Activated CD4-positive, alpha-beta T cell treated with anti-CD3 and anti-CD28 coated beads for 4 hours (primary cell): ENCODE data around the gene CADM2.

ENCODE experiments used
- DNase-seq, 2 donors: peaks; one replicate each; pipeline ENCODE4 v3.0.0-alpha.2; 2020

The CADM2 gene

GRCh38 chr3:85208650-85209049 is 249.9 kb downstream of the CADM2 start:
- DNase-seq: no peak

DNA sequence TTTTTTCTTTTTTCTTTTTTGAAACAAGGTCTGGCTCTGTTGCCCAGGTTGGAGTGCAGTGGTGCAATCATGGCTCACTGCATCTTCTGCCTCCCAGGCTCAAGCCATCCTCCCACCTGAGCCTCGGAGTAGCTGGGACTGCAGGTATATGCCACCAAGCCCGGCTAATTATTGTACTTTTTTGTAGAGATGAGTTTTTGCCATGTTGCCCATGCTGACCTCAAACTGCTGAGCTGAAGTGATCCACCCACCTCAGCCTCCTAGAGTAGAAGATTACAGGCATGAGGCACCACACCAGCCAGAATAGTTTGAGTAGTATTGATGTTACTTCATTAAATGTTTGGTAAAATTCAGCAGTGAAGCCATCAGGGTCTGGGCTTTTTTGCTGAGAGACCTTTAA is 251.8 kb downstream of the CADM2 start:
- DNase-seq: no peak

DNA sequence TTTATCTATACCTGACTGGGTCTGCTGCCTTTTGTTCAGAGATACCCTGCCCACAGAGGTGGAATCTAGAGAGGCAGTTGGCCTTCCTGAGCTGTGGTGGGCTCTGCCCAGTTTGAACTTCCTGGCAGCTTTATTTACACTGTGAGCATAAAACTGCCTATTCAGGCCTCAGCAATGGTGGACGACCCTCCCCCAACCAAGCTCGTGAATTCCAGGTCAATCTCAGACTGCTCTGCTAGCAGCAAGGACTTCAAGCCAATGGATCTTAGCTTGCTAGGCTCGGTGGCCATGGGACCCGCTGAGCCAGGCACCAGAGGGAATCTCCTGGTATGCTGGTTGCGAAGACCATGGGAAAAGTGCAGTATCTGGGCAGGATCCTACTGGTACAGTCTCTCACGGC is 270.2 kb downstream of the CADM2 start:
- DNase-seq: no peak

GRCh38 chr3:85244091-85244490 is 285.3 kb downstream of the CADM2 start:
- no peak for DNase-seq

DNA sequence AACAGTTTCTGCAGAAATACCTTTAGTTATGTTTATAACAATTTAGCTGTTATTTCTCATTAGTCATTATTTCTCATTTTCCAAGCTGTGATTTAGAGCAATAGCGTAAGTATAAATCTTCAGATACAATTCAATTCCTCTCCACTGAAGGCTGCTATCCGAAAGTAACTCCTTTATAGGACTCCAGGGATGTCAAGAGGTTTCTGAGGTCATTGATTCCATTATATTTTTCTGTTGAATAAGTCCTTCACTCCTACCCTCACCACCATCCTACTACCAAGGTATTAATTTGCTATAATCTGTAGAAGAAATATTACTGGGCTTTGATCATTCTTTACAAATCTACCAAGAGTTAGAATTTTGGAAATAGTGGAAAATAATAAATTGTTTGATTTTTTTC is 285.7 kb downstream of the CADM2 start:
- no peak for DNase-seq

DNA sequence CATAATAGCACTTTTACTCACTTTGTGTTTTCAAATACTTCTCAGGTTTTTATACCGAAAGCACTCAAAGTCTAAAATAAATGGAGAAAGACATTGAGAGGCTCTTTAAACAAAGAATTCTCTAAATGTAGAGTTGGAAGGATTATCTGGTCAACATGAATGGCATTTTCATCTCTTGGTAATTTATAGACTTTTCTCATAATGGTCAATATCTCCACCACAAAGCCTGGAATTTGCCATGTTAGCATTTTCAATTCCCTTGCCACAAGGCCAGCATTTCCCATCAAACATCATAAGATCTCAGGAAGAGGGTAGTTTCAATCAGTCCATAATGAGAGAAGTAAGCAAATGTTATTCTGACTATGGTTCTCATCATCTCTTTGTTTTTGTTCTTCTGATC is 293.0 kb downstream of the CADM2 start:
- DNase-seq: no peak

DNA sequence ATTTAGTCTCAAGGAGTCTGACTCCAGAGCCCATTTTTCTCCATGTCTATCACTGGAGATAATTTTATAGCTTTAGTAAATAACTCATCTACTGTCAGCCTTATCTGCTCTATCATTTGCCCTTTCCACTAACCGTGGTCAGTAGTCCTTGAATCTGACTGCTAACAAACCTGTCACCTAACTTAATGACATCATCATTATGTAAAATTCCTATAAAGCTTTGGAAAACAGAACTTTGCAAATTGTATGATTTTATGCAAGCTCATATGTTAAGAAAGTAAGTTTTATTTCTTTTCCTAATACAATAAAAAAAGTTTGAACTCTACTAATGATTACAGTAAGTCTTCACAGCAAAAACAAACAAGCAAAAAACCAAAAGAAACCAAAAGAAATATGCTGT is 293.9 kb downstream of the CADM2 start:
- no peak for DNase-seq

DNA sequence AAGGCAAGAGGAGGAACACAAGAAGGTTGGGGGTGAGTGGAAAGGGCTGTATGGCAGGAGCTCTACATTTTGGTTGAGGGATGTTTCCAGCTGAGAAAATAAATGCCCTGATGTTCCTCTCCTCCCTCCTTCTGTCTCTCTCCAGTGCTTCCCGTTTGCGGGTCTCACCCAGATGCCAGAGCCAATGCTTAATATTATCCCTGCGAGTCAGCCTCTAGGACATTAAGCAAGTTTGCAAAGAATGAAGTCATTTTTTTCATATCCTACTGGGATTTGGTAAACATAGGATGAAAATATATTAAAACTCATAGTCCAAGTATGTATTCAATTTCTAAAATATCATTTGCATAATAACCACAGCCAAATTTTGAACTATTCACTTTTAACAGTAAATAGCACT is 295.9 kb downstream of the CADM2 start:
- DNase-seq: no peak

DNA sequence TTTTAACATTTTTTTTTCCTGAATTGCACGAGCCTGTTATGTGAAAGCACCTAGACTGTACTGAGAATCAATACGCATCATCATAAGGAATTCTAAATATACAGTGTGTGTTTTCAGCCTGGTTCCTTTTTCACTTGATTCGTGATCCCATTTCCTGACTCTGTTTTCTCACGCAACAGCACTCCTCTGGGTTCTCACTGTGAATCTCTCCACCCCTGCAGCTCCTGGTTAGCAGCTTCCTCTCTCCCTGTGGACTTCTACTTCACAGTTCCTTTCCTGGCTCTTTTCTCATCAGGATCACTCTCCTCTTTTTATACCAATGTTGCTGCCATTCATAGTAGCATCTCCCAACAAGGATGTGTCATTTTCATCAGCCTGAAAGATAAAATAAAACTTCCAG is 297.2 kb downstream of the CADM2 start:
- no peak for DNase-seq

DNA sequence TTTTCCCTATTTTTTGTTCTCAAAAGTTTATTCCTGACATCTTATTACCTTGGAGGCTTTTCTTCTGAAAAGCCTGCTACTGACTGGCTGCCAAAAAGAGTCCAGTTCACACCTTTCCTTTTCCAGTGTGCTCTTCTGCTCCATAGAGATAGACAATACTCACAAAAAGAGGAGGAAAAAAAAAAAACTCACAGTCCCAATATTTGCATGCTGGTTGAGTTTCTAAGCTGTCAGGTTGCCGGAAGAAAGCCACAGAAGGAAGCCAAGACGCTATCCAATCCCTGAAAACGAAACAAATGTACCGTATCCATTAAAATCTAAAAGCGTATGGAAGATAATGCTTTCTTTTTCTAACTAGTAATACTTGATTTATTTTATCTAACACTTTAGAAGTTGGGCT is 299.5 kb downstream of the CADM2 start:
- no peak for DNase-seq

GRCh38 chr3:85258819-85259218 is 300.0 kb downstream of the CADM2 start:
- no peak for DNase-seq

- no peak for DNase-seq
Measured at GRCh38 chr3:85259748-85260147, 301.0 kb downstream of the CADM2 start.

DNA sequence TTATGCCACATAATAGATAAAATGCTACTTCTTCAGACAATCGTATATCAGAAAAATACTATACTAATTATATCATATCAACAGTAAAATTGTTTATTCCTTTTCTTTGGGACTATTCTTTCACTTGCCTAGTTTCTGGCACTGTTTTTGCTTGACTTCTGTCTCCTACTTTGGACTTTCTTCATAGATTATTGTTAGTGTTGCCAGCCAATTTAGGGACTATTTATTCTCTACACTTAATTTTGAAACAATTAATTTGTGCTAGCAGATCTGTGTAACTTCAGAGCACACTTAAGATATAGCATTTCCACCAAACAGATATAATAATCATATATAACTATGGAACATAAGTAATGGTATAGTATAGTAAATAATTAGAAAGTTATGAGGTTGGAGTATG is 305.6 kb downstream of the CADM2 start:
- DNase-seq: no peak

DNA sequence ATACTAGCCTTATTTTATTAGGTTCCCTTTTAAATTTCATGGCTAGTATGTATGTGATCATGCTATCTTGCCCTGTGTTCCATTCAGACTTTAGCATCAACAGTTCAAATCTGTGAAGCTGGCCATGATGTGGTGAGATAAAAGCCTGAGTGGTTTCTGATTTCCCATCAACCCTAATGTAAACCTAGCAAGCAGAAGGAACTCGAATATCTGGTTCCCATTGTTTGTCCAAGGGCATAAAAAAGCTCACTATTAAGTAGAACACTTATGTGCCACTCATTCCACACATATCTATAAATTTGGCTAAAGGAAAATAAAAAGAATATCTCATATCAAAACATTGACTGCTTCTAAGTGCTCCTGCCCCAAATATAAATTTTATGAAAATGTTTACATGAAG is 311.7 kb downstream of the CADM2 start:
- DNase-seq: no peak

DNA sequence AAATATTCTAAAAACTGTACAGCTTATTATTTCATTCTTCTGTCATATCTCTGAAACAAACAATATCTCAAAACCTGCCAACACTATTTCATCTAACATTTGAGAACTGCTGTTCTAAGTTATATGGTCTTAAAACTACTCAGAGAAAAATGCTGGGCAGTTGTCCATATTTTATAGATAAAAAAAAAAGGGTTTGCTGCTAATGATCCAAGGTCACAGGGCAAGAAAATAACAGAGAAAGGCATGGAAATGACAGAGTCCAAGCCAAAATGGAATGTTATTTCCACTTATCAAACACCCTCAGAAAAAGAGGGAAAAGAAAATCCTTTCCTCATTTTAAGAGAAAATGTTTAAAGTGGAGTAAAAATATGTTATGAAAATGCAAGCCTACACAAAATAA is 313.1 kb downstream of the CADM2 start:
- DNase-seq: no peak

DNA sequence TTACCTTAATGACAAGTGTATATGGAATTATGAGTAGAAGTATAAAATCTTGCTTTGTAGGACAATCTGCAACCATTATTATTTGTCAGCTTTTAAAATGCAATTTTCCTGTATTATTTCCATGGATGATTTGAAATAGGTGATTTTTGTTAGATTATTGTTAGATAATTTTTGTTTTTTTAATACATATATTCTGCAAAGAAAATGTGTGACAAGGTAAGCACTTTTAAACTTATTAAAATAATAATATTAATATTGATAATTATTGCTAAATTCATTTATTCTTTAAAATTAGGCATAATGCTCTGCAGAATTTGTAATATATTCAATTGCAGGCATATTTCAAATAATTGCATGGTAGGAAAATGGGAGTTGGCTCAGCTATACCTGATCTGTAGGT is 329.5 kb downstream of the CADM2 start:
- DNase-seq: no peak

DNA sequence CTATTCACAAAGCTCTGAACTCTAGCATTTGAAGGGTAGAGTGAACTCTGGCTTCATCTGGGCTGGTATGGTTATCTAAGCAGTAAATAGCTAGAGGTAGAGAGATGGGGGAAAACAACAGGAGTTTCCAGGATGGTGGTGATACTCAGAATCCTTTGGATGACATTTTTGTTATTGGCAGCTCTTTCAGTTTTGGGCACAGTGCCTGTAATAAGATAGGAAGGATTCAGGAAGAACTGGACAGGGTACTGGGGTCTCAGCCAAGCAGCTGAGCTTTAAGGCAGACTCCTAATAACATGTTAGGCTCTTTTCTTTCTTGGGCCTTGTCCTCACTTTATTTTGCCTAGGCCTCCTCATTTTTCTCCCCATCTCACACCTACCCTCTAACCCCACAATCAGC is 338.5 kb downstream of the CADM2 start:
- DNase-seq: no peak

DNA sequence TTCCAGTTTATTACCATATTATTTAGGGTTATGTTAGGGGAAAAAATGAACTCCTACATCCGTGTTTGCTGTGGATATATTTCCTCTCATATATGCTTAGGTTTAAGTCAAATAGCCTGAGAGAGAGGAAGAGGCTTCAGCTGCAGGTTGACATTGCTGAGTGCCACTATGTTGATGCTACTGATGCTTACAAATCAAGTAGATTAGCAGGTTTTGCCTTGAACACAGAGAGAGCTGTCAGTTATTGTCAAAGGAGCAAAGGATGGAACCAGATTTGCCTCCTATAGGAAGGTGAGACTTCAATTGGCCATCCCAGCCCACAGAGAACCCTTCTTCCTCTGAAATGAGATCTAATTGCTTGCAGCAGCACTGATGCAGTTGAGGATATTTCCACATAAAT is 339.2 kb downstream of the CADM2 start:
- DNase-seq: no peak

GRCh38 chr3:85303156-85303555 is 344.4 kb downstream of the CADM2 start:
- DNase-seq: no peak

- DNase-seq: no peak
Measured at GRCh38 chr3:85304360-85304964, 345.7 kb downstream of the CADM2 start.

DNA sequence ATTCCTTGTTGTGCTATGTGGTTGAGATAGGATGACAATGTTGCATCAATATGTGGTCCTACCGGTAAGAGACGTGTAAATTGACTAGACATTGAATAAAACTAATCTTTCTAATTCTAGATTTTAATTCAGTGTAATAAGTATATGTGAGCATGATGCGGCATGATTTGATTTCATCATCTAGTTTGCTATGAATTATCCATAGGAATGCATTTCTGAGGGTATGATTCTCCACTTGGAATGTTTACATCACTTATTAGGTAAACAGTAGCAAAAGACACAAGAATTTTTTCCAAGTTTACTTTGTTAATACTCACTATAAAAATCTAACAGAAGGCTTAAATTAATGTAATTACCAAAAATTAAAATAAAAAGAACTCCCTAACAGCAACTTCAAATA is 353.5 kb downstream of the CADM2 start:
- no peak for DNase-seq

- DNase-seq: no peak
Measured at GRCh38 chr3:85313380-85313779, 354.6 kb downstream of the CADM2 start.

GRCh38 chr3:85316252-85316651 is 357.5 kb downstream of the CADM2 start:
- DNase-seq: no peak

- DNase-seq: no peak
Measured at GRCh38 chr3:85321892-85322291, 363.1 kb downstream of the CADM2 start.

- no peak for DNase-seq
Measured at GRCh38 chr3:85330071-85330470, 371.3 kb downstream of the CADM2 start.

- DNase-seq: no peak
Measured at GRCh38 chr3:85337895-85338294, 379.1 kb downstream of the CADM2 start.
